Esophagus (tissue), 2 donors: Measurements from ENCODE around the gene RPS6KB1. TPM values are rescaled to one million over a fixed set of nuclear protein-coding genes. Genes with fewer than 3 reads are reported as not detected.
"Not testable (repeated sequence)": the region's sequence is repeated elsewhere in the genome, so short reads cannot be mapped to it uniquely, and the experiment has no call there.

ENCODE experiments used
- H3K27ac ChIP-seq, 2 donors: one replicate each; pipeline ENCODE4 v1.5.1; 2013; ENCODE audit warnings: low read depth in 2 of 2, mild to moderate bottlenecking in 2 of 2, inconsistent platforms in 1 of 2, low read length in 1 of 2, moderate library complexity in 1 of 2
- H3K27me3 ChIP-seq, 2 donors: one replicate each; pipeline ENCODE4 v1.6.1; 2013; ENCODE audit warnings: low read length in 2 of 2, control low read depth in 1 of 2, mild to moderate bottlenecking in 1 of 2; ENCODE audit not compliant: insufficient read depth in 2 of 2, control insufficient read depth in 1 of 2
- H3K36me3 ChIP-seq, 2 donors: one replicate each; pipeline ENCODE4 v1.6.1; 2013; ENCODE audit warnings: low read length in 1 of 2; ENCODE audit not compliant: control insufficient read depth in 2 of 2, insufficient read depth in 2 of 2
- H3K4me1 ChIP-seq, 2 donors: one replicate each; pipeline ENCODE4 v1.6.1; 2013; ENCODE audit warnings: low read length in 1 of 2; ENCODE audit not compliant: control insufficient read depth in 2 of 2, insufficient read depth in 2 of 2
- H3K4me3 ChIP-seq, 2 donors: one replicate each; pipeline ENCODE4 v1.5.1; 2013; ENCODE audit warnings: low read length in 2 of 2, mild to moderate bottlenecking in 2 of 2, low read depth in 1 of 2, moderate library complexity in 1 of 2
- H3K9me3 ChIP-seq, 2 donors: one replicate each; pipeline ENCODE4 v1.6.1; 2013; ENCODE audit warnings: mild to moderate bottlenecking in 2 of 2, low read depth in 1 of 2, low read length in 1 of 2, moderate library complexity in 1 of 2; ENCODE audit not compliant: control insufficient read depth in 2 of 2, insufficient read depth in 1 of 2
- WGBS, 2 donors: extraction: QIAGEN DNeasy Blood & Tissue Kit; methylation state at CpG; one replicate each; pipeline ENCODE4 v1.1.7; 2013; 5-methylcytosine and 5-hydroxymethylcytosine counted together
- polyA plus RNA-seq, 2 donors: library from polyadenylated mRNA; stranded (reverse); fragments of 200-250 nt; gene quantifications; one replicate each; pipeline ENCODE4 v1.2.3, GENCODE V29; 2013
- donor health status: healthy with polysubstance abuse.
- donor health status: Bipolar disorder and iron deficiency.

RPS6KB1 gene
- polyA plus RNA-seq, 2 donors, result 13.2 to 13.5 TPM

DNA sequence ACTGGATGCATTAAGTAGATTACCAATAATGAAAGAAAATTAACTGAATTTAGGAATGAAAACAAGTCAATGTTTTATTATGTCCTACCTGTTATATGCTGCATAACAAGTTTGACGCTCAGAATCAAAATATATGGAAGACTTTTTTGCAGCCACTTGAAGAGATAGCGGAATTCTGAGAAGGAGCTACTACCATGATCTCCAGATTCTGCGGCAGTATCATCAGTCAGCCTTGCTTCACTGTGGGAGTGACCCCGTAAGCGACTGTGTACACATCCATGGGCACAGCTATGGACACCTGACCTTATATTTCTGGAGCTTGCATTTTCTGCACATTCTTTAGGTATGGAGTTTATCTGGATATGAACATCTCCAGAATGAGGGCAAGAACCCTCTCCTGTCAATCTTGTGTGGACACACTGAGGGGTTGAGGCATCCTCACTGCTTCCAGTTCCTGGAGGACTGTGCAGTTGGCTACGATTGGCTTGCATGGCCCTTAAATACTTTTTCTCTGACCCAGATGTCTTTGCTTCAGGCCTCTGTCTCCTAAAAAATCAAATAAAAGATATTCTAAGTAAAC lies 69.9 kb downstream of the RPS6KB1 start:
- WGBS, 2 donors, result 92 to 94% methylated on average over 6 of the region's 6 CpGs
- no peak overlapping the region for H3K4me3 ChIP-seq
- peaks cover 0 to 3% of the 10 kb centered on the region in 2 donors for H3K36me3 ChIP-seq
- no peaks in the 10 kb centered on the region for H3K4me1 ChIP-seq
- no peaks in the 10 kb centered on the region for H3K27me3 ChIP-seq
- no peak overlapping the region for H3K27ac ChIP-seq
- H3K9me3 ChIP-seq, result no peaks in the 10 kb centered on the region

DNA sequence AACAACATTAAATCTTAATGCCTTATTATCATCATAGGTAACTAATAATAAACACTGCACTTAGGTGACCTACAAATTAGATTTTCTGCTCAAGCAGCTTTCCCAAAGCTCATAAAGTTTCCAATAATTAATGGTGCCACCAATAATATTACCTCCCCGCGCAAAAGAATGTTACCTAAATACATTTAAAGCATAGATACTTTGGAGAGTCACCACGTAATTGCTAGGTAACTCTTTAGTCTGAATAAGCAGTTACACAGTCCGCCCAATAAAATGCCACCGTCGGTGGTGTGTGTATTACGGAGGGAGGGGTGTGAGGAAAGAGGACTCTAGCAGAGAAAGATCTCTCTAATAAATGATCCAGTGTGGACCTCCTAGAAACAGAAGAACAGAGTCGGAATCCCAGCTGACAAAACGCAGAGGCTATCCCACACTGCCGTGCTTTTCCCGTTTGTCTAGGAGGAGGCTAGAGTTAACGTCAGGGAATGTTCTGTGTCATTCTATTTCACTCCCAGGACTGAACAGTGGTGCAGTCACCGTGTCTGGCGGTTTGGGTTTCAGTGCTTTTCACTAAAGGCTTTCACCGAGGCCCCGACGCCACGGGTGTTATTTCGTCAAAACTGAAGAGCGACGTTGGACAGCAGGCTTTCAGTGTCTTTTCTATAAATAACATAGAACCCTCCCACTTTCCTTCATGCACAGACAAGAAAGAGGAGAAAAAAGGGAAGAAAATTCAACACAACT lies 71.0 kb downstream of the RPS6KB1 start:
- Histone ChIP-seq H3K36me3 (peaks cover 0 to 3% of the 10 kb centered on the region in 2 donors), H3K9me3 (no peaks in the 10 kb centered on the region), H3K4me3 (peak overlapping the region; percentile 76 to 98), H3K27ac (peak overlapping the region; percentile 90 to 99), H3K4me1 (no peaks in the 10 kb centered on the region), H3K27me3 (no peaks in the 10 kb centered on the region)
- WGBS, 2 donors, result 3% methylated on average over 21 of the region's 21 CpGs

DNA sequence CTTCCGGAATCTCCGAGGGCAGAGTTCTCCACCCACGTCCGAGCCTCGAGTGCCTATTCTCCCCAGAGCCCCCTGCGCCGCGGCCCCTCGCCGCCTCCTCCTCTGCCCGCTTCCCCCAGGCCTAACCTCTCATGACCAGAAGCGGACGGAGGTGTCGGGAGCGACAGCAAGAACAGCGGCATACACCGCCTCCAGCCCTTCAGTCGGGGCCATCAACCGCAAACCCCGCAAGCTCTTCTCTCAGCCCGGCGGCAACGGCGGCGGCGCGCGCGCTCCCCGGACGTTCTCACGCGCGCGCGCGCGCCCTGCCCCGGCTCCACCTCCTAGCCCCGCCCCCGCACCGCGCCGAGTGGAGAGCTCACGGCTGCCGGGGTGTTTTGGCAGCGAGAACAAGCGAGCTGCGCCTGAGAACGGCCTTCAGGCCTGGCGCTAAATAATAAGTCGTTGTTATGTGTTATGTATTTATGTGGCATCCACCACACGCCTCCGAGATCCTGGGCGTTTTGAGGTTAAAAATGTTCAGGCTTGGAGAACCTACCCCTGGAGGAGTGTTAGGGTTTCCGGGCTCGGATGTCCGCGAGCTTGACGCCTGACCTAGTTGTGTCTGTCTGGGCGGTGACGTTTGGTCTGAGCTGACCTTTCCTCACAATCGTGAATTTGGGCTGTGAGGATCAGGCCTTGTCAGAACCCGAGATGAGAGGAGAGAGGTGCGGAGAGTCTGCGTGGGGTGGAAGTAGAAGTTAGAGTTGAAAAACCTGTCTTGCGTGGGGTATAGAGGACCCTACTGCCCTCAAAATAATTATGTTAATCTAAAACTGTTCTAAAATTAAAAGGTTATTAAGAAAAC lies 71.8 kb downstream of the RPS6KB1 start, which contains the start of gene RNFT1:
RNFT1 (minus strand) TSS at position 259 of the 847 bp plus-strand sequence; CDS start at position 182, 77 bp downstream.
- H3K4me3 ChIP-seq, result peak within 1 kb of the TSS; percentile 76 to 98
- peaks cover 0 to 3% of the 10 kb centered on the region in 2 donors for H3K36me3 ChIP-seq
- H3K4me1 ChIP-seq, result no peaks in the 10 kb centered on the region
- peak within 1 kb of the TSS; percentile 90 to 99 for H3K27ac ChIP-seq
- 2% methylated on average over 67 of the region's 67 CpGs for WGBS, 2 donors
- no peaks in the 10 kb centered on the region for H3K9me3 ChIP-seq
- no peaks in the 10 kb centered on the region for H3K27me3 ChIP-seq

DNA sequence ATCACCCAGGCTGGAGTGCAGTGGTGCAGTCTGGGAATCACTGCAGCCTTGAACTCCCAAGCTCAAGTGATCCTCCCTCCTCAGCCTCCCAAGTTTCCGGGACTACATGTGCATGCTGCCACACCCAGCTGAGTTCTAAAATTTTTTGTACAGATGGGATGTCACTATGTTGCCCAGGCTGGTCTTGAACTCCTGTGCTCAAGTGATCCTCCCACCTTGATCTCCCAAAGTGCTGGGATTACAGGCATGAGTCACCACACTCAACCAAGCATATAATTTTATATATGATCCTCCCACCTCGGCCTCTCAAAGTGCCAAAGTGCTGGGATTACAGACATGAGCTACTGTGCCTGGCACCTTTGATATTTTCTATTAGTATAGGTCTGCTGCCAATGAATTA lies 78.8 kb downstream of the RPS6KB1 start:
- not testable (repeated sequence) for H3K4me3 ChIP-seq, H3K27me3 ChIP-seq, H3K27ac ChIP-seq, H3K4me1 ChIP-seq, H3K9me3 ChIP-seq, H3K36me3 ChIP-seq
- 77% methylated on average over 2 of the region's 2 CpGs for WGBS, 2 donors

DNA sequence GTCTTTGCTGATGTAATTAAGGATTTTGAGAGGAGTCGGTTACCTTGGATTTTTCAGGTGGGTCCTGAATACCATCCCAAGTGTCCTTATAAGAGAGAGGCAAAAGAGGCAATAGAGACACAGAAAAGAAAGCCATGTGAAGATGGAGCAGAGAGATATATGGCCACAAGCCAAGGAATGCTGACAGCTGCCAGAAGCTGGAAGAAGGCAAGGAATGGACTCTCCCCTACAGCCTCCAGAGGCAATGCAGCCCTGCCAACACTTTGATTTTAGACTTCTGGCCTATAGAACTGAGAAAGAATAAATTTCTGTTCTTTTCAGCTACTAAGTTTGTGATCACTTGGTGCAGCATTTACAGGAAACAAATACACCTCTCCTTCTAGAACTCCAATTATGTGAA lies 79.9 kb downstream of the RPS6KB1 start:
- Histone ChIP-seq H3K4me3 (no peak overlapping the region), H3K4me1 (no peaks in the 10 kb centered on the region), H3K27ac (no peak overlapping the region), H3K9me3 (no peaks in the 10 kb centered on the region), H3K27me3 (no peaks in the 10 kb centered on the region), H3K36me3 (no peaks in the 10 kb centered on the region)
- whole genome bisulfite sequencing, 2 donors, result 98 to 100% methylated on average over 1 of the region's 1 CpG

DNA sequence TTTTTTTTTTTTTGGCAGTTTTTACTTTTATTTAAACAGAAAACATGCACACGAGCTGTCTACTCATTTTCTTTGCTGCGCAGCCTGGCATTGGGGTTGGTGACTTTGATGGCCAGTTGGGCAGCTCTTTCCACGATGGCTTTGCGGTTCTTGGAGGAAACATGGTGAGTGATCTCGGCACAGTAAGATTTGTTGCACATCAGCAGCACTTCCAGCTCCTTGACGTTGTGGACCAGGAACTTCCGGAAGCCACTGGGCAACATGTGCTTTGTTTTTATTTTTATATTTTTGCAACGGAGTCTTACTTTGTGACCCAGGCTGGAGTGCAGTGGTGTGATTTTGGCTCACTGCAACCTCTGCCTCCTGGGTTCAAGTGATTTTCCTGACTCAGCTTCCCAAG lies 80.6 kb downstream of the RPS6KB1 start:
- H3K27ac ChIP-seq, H3K4me1 ChIP-seq, H3K36me3 ChIP-seq, H3K4me3 ChIP-seq, H3K27me3 ChIP-seq, H3K9me3 ChIP-seq: not testable (repeated sequence)
- WGBS, 2 donors, result 90 to 93% methylated on average over 8 of the region's 8 CpGs

DNA sequence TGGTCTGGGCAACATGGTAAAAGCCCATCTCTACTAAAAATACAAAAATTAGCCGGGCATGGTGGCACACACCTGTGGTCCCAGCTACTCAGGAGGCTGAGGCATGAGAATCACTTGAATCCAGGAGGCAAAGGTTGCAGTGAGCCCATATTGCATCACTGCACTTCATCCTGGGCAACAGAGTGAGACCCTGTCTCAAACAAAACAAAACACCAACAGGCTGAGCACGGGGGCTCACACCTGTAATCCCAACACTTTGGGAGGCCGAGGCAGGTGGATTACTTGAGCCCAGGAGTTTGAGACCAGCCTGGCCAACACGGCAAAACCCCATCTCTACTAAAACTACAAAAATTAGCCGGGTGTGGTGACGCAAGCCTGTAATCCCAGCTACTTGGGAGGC lies 82.2 kb downstream of the RPS6KB1 start:
- H3K27me3 ChIP-seq, H3K9me3 ChIP-seq, H3K27ac ChIP-seq, H3K36me3 ChIP-seq, H3K4me1 ChIP-seq, H3K4me3 ChIP-seq: not testable (repeated sequence)
- 94% methylated on average over 4 to 6 of the region's 6 CpGs for WGBS, 2 donors

DNA sequence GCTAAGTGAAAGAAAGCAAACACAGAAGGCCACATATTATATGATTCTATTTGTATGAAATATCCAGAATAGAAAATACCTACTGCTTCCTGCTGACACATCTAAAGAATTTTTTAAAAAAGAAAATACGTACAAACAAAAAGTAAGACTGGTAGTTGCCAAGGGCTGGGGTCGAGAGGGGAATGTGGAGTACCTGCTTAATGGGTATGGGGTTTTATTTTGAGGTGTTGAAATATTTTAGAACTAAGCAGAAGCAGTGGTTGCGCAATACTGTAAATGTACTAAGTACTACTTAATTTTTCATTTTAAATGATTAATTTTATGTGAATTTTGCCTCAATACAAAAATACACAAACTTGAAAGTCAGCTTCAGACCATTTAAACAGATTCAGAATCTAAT lies 103.7 kb downstream of the RPS6KB1 start:
- not testable (repeated sequence) for H3K27ac ChIP-seq, H3K27me3 ChIP-seq, H3K4me1 ChIP-seq, H3K36me3 ChIP-seq, H3K9me3 ChIP-seq, H3K4me3 ChIP-seq
- 65 to 67% methylated on average over 2 of the region's 3 CpGs for WGBS, 2 donors
